Fibroblast of lung (primary cell): Measurements from ENCODE around the gene MYCL. TPM values are rescaled to one million over a fixed set of nuclear protein-coding genes. Genes with fewer than 3 reads are reported as not detected.

Source experiments
- DNase-seq, 2 donors: peaks; one replicate each; pipeline versions ENCODE4 v3.0.0 to v3.0.0-alpha.2; 2010; ENCODE audit warnings: low read depth in 2 of 2
- H2AFZ ChIP-seq: 2 replicates; pipeline ENCODE4 v1.5.1; 2012; ENCODE audit warnings: low read length, control low read depth, inconsistent platforms
- H3K27ac ChIP-seq: 2 replicates; pipeline ENCODE4 v1.5.1; 2011; ENCODE audit warnings: low read length, control low read depth; ENCODE audit not compliant: insufficient read depth
- H3K27me3 ChIP-seq: 2 replicates; pipeline ENCODE4 v1.5.1; 2011; ENCODE audit warnings: mild to moderate bottlenecking, low read length; ENCODE audit not compliant: control insufficient read depth, insufficient read depth
- H3K36me3 ChIP-seq: 2 replicates; pipeline ENCODE4 v1.5.1; 2011; ENCODE audit warnings: low read length; ENCODE audit not compliant: control insufficient read depth, insufficient read depth
- H3K4me1 ChIP-seq: 2 replicates; pipeline ENCODE4 v1.5.1; 2011; ENCODE audit warnings: low read length; ENCODE audit not compliant: control insufficient read depth, insufficient read depth; ENCODE audit errors: extremely low read depth
- H3K4me2 ChIP-seq: 2 replicates; pipeline ENCODE4 v1.5.1; 2011; ENCODE audit warnings: low read length, control low read depth; ENCODE audit not compliant: insufficient read depth; ENCODE audit errors: extremely low read depth
- H3K4me3 ChIP-seq, 4 experiments: fragments of 200-600 bp in 1 of 4; sonication (generic) in 1 of 4; replicated peaks in 1 of 4; 2 replicates each; pipeline ENCODE4 v1.5.1; 2011 to 2016; ENCODE audit warnings: low read length in 4 of 4, low read depth in 3 of 4, mild to moderate bottlenecking in 3 of 4, control low read depth in 2 of 4, inconsistent platforms in 1 of 4, mixed read lengths in 1 of 4; ENCODE audit not compliant: insufficient read depth in 1 of 4; ENCODE audit errors: control extremely low read depth in 1 of 4
- H3K79me2 ChIP-seq: 2 replicates; pipeline ENCODE4 v1.5.1; 2012; ENCODE audit warnings: mild to moderate bottlenecking, low read length, inconsistent platforms; ENCODE audit not compliant: control insufficient read depth, insufficient read depth
- H3K9ac ChIP-seq: 2 replicates; pipeline ENCODE4 v1.5.1; 2011; ENCODE audit warnings: mild to moderate bottlenecking, low read length, control low read depth; ENCODE audit not compliant: insufficient read depth
- H3K9me3 ChIP-seq: 2 replicates; pipeline ENCODE4 v1.5.1; 2012; ENCODE audit warnings: low read depth, low read length; ENCODE audit not compliant: control insufficient read depth, insufficient read depth
- H4K20me1 ChIP-seq: 2 replicates; pipeline ENCODE4 v1.5.1; 2011; ENCODE audit warnings: low read length; ENCODE audit not compliant: control insufficient read depth, insufficient read depth; ENCODE audit errors: extremely low read depth
- CTCF ChIP-seq, 2 donors: IDR thresholded peaks in 1 of 2; conservative IDR thresholded peaks in 1 of 2; 1 replicate in 1 of 2; 2 replicates in 1 of 2; pipeline ENCODE4 v1.5.1; 2011 to 2012; ENCODE audit warnings: low read length in 2 of 2, control low read depth in 1 of 2, inconsistent platforms in 1 of 2, low read depth in 1 of 2, mild to moderate bottlenecking in 1 of 2
- EZH2 ChIP-seq: IDR thresholded peaks from 2 replicates; pipeline ENCODE4 v1.5.1; 2012; ENCODE audit warnings: low read length, control low read depth, mild to moderate bottlenecking; ENCODE audit errors: missing control alignments
- polyA plus RNA-seq, 2 donors: library from polyadenylated mRNA; depleted of rRNA in 1 of 2; stranded (reverse) in 1 of 2; unstranded in 1 of 2; fragments of >200 nt; gene quantifications; 2 replicates each; pipeline ENCODE4 v1.2.1, GENCODE V29; 2011 to 2012; ENCODE audit warnings: missing spikeins in 1 of 2
- total RNA-seq: library from RNA; depleted of rRNA; stranded (reverse); fragments of >200 nt; gene quantifications from 2 replicates; pipeline ENCODE4 v1.2.1, GENCODE V29; 2014

MYCL gene
- total and polyA plus RNA-seq, 2 donors (not counting 1 experiment from before 2014, with no cell fraction given), result under 0.01 to 0.09 TPM

GRCh38 chr1:39859859-39860812, 41.6 kb downstream of the MYCL start:
- no peak overlapping the region for H3K27ac ChIP-seq
- no peaks in the 10 kb centered on the region for H3K9me3 ChIP-seq
- no peaks in the 10 kb centered on the region for H3K27me3 ChIP-seq
- TF ChIP-seq EZH2 (no peak), CTCF (conservative IDR thresholded peaks at IDR 0.05 in 1 of 2, IDR thresholded peaks at IDR 0.05 in 1 of 2; ENCODE audit: low read depth in 1 of 2, low read length in 2 of 2) (no peak)
- no peak for DNase-seq
- no peak overlapping the region for H3K4me2 ChIP-seq
- H3K4me3 ChIP-seq, result no peak overlapping the region
- no peaks in the 10 kb centered on the region for H3K4me1 ChIP-seq
- H2AFZ ChIP-seq, result no peak overlapping the region
- peaks cover 17% of the 10 kb centered on the region for H3K79me2 ChIP-seq
- no peak overlapping the region for H3K9ac ChIP-seq
- H4K20me1 ChIP-seq, result no peaks in the 10 kb centered on the region
- H3K36me3 ChIP-seq, result no peaks in the 10 kb centered on the region

- Histone ChIP-seq H3K9me3 (no peaks in the 10 kb centered on the region), H3K4me2 (no peak overlapping the region), H3K79me2 (peaks cover 9% of the 10 kb centered on the region), H3K27ac (no peak overlapping the region), H2AFZ (no peak overlapping the region), H3K9ac (no peak overlapping the region), H3K4me3 (no peak overlapping the region), H3K36me3 (no peaks in the 10 kb centered on the region), H3K27me3 (no peaks in the 10 kb centered on the region), H4K20me1 (no peaks in the 10 kb centered on the region), H3K4me1 (no peaks in the 10 kb centered on the region)
- no peak for DNase-seq
- no peak for TF ChIP-seq CTCF (conservative IDR thresholded peaks at IDR 0.05 in 1 of 2, IDR thresholded peaks at IDR 0.05 in 1 of 2; ENCODE audit: low read depth in 1 of 2, low read length in 2 of 2)
- TF ChIP-seq EZH2, result no peak
Measured at GRCh38 chr1:39858315-39858714, 43.4 kb downstream of the MYCL start.

GRCh38 chr1:39857126-39857878, 44.4 kb downstream of the MYCL start:
- TF ChIP-seq CTCF (conservative IDR thresholded peaks at IDR 0.05 in 1 of 2, IDR thresholded peaks at IDR 0.05 in 1 of 2; ENCODE audit: low read depth in 1 of 2, low read length in 2 of 2) (no peak), EZH2 (no peak)

More at GRCh38 chr1:39857126-39857878, 44.4 kb downstream of the MYCL start:
- Histone ChIP-seq H3K36me3 (no peaks in the 10 kb centered on the region), H4K20me1 (no peaks in the 10 kb centered on the region), H3K79me2 (peaks cover 7% of the 10 kb centered on the region), H3K4me3 (no peak overlapping the region), H3K27ac (no peak overlapping the region), H3K4me2 (no peak overlapping the region), H3K4me1 (no peaks in the 10 kb centered on the region), H2AFZ (no peak overlapping the region), H3K9ac (no peak overlapping the region), H3K9me3 (no peaks in the 10 kb centered on the region), H3K27me3 (no peaks in the 10 kb centered on the region)
- DNase-seq, result no peak
